ENCODE results near the gene GOT1. TPM values are rescaled to one million over a fixed set of nuclear protein-coding genes. Genes with fewer than 3 reads are reported as not detected.

GOT1 gene
- 12.0 and 14.6 TPM in 2 replicates for total RNA-seq (2013; cell fraction: nucleolus; rRNA removed)
- total RNA-seq (2014; rRNA removed) (37.1 and 42.2 TPM in 2 replicates), total RNA-seq (2014; rRNA removed; fragmentation: Illumina TruSeq; extraction: Trizol) (32.5 and 34.5 TPM in 2 replicates), total RNA-seq (2021) (35.6 and 36.4 TPM in 2 replicates), polyA plus RNA-seq (2011; rRNA removed) (30.1 and 44.4 TPM in 2 replicates), polyA plus RNA-seq (2014; fragmentation: Illumina TruSeq; extraction: Trizol) (63.6 and 92.0 TPM in 2 replicates), polyA plus RNA-seq (2014; fragmentation: Nextera tagmentation; extraction: Ambion mirVana) (10 to 100 TPM; 56.2 to 58.4 TPM), polyA plus RNA-seq (2014; rRNA removed) (33.8 and 38.9 TPM in 2 replicates), polyA plus RNA-seq (2016; fragmentation: Nextera tagmentation; extraction: Ambion mirVana) (10 to 100 TPM; 67.4 to 67.5 TPM), polyA minus RNA-seq (2011; rRNA and poly(A)+ RNA removed) (31.3 and 32.6 TPM in 2 replicates), Bru-seq, nascent RNA (percentile 69 among the genes with signal in this experiment), BruChase-seq, experiment 1, labeled RNA remaining after a 6-hour chase (percentile 66 among the genes with signal in this experiment), BruChase-seq, experiment 2, labeled RNA remaining after a 2-hour chase (percentile 66 among the genes with signal in this experiment)
- 11.6 TPM for polyA plus RNA-seq (2011; ENCODE audit: low read depth)
- 29.8 and 32.9 TPM in 2 replicates for polyA plus RNA-seq (2011; cell fraction: cytosol; rRNA removed)
- 25.0 and 28.5 TPM in 2 replicates for polyA plus RNA-seq (2011; cell fraction: nucleus; rRNA removed)
- polyA plus RNA-seq (2012), result 19.6 and 21.8 TPM in 2 replicates
- 9.8 and 10.5 TPM in 2 replicates for polyA minus RNA-seq (2011; cell fraction: cytosol; rRNA and poly(A)+ RNA removed)
- 10.0 and 10.6 TPM in 2 replicates for polyA minus RNA-seq (2011; cell fraction: nucleus; rRNA and poly(A)+ RNA removed)
- long read RNA-seq, experiment 1, transcript GOT1-201 (9 exons, 2,923 nt), result major isoform, 120 of 133 reads
- long read RNA-seq, experiment 1, partial matches to known transcripts, result 4 of 133 reads
- long read RNA-seq, experiment 1, other reads (novel, unspliced or antisense), result 9 of 133 reads
- long read RNA-seq, experiment 2, transcript GOT1-201 (9 exons, 2,923 nt), result major isoform, 1,006 of 1,054 reads
- long read RNA-seq, experiment 2, partial matches to known transcripts, result 6 of 1,054 reads
- long read RNA-seq, experiment 2, other reads (novel, unspliced or antisense), result 40 of 1,054 reads

GRCh38 chr10:99430451-99431189 is at the start of gene GOT1:
TSS of gene GOT1 (minus strand) at chr10:99430624. CDS start at chr10:99430565, 59 bp downstream.
- FAIRE-seq, result peak; percentile 100
- POLR2A ChIA-PET, result interaction anchor here (1.1 to 1.6 kb wide), 2 partner anchors 187 to 191 kb away, joined by 3 to 8 read pairs; no protein-coding TSS in a partner anchor
- TF ChIP-seq TAF1 (IDR thresholded peaks at IDR 0.05; ENCODE audit: borderline replicate concordance, low read depth, low read length), result peak; percentile 84
- no peak for TF ChIP-seq TCF3 (IDR thresholded peaks at IDR 0.05; ENCODE audit: borderline replicate concordance, insufficient read depth, low read depth, low read length)
- TF ChIP-seq, protein P1, sequence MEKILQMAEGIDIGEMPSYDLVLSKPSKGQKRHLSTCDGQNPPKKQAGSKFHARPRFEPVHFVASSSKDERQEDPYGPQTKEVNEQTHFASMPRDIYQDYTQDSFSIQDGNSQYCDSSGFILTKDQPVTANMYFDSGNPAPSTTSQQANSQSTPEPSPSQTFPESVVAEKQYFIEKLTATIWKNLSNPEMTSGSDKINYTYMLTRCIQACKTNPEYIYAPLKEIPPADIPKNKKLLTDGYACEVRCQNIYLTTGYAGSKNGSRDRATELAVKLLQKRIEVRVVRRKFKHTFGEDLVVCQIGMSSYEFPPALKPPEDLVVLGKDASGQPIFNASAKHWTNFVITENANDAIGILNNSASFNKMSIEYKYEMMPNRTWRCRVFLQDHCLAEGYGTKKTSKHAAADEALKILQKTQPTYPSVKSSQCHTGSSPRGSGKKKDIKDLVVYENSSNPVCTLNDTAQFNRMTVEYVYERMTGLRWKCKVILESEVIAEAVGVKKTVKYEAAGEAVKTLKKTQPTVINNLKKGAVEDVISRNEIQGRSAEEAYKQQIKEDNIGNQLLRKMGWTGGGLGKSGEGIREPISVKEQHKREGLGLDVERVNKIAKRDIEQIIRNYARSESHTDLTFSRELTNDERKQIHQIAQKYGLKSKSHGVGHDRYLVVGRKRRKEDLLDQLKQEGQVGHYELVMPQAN (conservative IDR thresholded peaks at IDR 0.05), result peak; percentile 70
- TF ChIP-seq ATF7 (IDR thresholded peaks at IDR 0.05; ENCODE audit: low read depth), result peak; percentile 73
- TF ChIP-seq POU2F2 (IDR thresholded peaks at IDR 0.05; ENCODE audit: borderline replicate concordance, low read depth, low read length), result 0 out of 3 replicates have a peak, but pooled peaks have one; percentile 46
- TF ChIP-seq, protein P2, sequence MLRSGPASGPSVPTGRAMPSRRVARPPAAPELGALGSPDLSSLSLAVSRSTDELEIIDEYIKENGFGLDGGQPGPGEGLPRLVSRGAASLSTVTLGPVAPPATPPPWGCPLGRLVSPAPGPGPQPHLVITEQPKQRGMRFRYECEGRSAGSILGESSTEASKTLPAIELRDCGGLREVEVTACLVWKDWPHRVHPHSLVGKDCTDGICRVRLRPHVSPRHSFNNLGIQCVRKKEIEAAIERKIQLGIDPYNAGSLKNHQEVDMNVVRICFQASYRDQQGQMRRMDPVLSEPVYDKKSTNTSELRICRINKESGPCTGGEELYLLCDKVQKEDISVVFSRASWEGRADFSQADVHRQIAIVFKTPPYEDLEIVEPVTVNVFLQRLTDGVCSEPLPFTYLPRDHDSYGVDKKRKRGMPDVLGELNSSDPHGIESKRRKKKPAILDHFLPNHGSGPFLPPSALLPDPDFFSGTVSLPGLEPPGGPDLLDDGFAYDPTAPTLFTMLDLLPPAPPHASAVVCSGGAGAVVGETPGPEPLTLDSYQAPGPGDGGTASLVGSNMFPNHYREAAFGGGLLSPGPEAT (IDR thresholded peaks at IDR 0.05; ENCODE audit: low read depth), result peak; percentile 79; the same call in 1 of the 2 replicates
- peak; percentile 82 for TF ChIP-seq SMAD1 (IDR thresholded peaks at IDR 0.05; ENCODE audit: low read depth, partially characterized antibody)
- TF ChIP-seq, protein P3, sequence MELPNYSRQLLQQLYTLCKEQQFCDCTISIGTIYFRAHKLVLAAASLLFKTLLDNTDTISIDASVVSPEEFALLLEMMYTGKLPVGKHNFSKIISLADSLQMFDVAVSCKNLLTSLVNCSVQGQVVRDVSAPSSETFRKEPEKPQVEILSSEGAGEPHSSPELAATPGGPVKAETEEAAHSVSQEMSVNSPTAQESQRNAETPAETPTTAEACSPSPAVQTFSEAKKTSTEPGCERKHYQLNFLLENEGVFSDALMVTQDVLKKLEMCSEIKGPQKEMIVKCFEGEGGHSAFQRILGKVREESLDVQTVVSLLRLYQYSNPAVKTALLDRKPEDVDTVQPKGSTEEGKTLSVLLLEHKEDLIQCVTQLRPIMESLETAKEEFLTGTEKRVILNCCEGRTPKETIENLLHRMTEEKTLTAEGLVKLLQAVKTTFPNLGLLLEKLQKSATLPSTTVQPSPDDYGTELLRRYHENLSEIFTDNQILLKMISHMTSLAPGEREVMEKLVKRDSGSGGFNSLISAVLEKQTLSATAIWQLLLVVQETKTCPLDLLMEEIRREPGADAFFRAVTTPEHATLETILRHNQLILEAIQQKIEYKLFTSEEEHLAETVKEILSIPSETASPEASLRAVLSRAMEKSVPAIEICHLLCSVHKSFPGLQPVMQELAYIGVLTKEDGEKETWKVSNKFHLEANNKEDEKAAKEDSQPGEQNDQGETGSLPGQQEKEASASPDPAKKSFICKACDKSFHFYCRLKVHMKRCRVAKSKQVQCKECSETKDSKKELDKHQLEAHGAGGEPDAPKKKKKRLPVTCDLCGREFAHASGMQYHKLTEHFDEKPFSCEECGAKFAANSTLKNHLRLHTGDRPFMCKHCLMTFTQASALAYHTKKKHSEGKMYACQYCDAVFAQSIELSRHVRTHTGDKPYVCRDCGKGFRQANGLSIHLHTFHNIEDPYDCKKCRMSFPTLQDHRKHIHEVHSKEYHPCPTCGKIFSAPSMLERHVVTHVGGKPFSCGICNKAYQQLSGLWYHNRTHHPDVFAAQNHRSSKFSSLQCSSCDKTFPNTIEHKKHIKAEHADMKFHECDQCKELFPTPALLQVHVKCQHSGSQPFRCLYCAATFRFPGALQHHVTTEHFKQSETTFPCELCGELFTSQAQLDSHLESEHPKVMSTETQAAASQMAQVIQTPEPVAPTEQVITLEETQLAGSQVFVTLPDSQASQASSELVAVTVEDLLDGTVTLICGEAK (IDR thresholded peaks at IDR 0.05; ENCODE audit: borderline replicate concordance), result peak; percentile 64; the same call in 1 of the 2 replicates

More at GRCh38 chr10:99430451-99431189, at the start of gene GOT1:
- ATAC-seq, result peak; percentile 97
- Histone ChIP-seq H3K4me3 (peak within 1 kb of the TSS; percentile 97), H3K9me3 (replicated peaks; ENCODE audit: control insufficient read depth, insufficient read depth, low read length) (no peaks in the 10 kb centered on the region), H4K20me1 (ENCODE audit: control insufficient read depth, insufficient read depth) (no peaks in the 10 kb centered on the region), H3K4me1 (ENCODE audit: control insufficient read depth, insufficient read depth, low read length) (peaks cover 4% of the 10 kb centered on the region; the same call in 1 of the 2 replicates), H3K27me3 (replicated peaks in 1 of 2; ENCODE audit: control insufficient read depth in 2 of 2, insufficient read depth in 2 of 2, low read length in 1 of 2) (no peaks in the 10 kb centered on the region), H3K79me2 (ENCODE audit: control insufficient read depth, insufficient read depth, low read length) (peaks cover 34% of the 10 kb centered on the region), H2AFZ (ENCODE audit: control insufficient read depth, low read depth, low read length) (peak within 1 kb of the TSS; percentile 79), H3K36me3 (ENCODE audit: control insufficient read depth in 2 of 2, insufficient read depth in 2 of 2, low read length in 1 of 2) (no peaks in the 10 kb centered on the region), H3K9ac (ENCODE audit: control insufficient read depth, insufficient read depth, low read length) (peak within 1 kb of the TSS; percentile 80), H3K4me2 (ENCODE audit: control insufficient read depth, insufficient read depth) (peak within 1 kb of the TSS; percentile 75), H3K27ac (ENCODE audit: control insufficient read depth, insufficient read depth) (peak within 1 kb of the TSS; percentile 71)
- BruUV-seq (replicated peaks), result no TSS peak
- peak; percentile 99 for DNase-seq (ENCODE audit: low read depth, low spot score)
- intact Hi-C loops (cut with micrococcal nuclease; ENCODE audit: unreplicated experiment) (loop anchor here (2.0 kb wide), 2 partner anchors 38 to 188 kb away; no protein-coding TSS in a partner anchor), in situ Hi-C loops (cut with MboI) (loop anchor here (5.0 kb wide), 2 partner anchors 182 to 282 kb away; no protein-coding TSS in a partner anchor)
- ChIA-PET RAD21 (ENCODE audit: unreplicated experiment) (interaction anchor here (1.0 to 1.6 kb wide), 8 partner anchors 26 to 190 kb away, joined by 3 to 7 read pairs (median 4); no protein-coding TSS in a partner anchor), CTCF (interaction anchor here (0.6 to 2.9 kb wide), 10 partner anchors 9 to 596 kb away, joined by 3 to 18 read pairs (median 3); no protein-coding TSS in a partner anchor), SMC1A (ENCODE audit: uncharacterized antibody, unreplicated experiment) (interaction anchor here (1.0 to 3.0 kb wide), 8 partner anchors 8 to 577 kb away, joined by 3 to 19 read pairs (median 4); no protein-coding TSS in a partner anchor)
- under 1% methylated on average over 59 of the region's 59 CpGs for WGBS (ENCODE audit: insufficient coverage, insufficient replicate concordance, low lambda C conversion rate, missing lambda C conversion rate)

Data from GM12878 (cell line).